AG08396 (cell line): ENCODE measurements around the gene LRRC9.
A peak's percentile ranks its signal among the peaks of the same experiment; 100 is the strongest.
"Not testable (repeated sequence)": the region's sequence is repeated elsewhere in the genome, so short reads cannot be mapped to it uniquely, and the experiment has no call there.

Source experiments
- DNase-seq: peaks from one replicate; pipeline ENCODE4 v3.0.0; 2012; ENCODE audit warnings: low spot score, mixed read lengths

LRRC9 gene

DNA sequence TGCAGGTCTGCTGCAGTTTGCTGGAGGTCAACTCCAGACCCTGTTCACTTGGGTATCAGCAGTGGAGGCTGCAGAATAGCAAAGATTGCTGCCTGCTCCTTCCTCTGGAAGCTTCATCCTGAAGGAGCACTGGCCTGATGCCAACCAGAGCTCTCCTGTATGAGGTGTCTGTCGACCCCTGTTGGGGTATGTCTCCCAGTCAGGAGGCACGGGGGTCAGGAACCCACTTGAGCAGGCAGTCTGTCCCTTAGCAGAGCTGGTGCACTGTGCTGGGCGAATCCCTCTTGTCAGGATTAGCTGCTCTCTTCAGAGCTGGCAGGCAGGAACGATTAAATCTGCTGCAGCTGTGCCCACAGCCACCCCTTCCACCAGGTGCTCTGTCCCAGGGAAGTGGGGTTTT is 37.9 kb downstream of the LRRC9 start:
- DNase-seq: not testable (repeated sequence)

DNA sequence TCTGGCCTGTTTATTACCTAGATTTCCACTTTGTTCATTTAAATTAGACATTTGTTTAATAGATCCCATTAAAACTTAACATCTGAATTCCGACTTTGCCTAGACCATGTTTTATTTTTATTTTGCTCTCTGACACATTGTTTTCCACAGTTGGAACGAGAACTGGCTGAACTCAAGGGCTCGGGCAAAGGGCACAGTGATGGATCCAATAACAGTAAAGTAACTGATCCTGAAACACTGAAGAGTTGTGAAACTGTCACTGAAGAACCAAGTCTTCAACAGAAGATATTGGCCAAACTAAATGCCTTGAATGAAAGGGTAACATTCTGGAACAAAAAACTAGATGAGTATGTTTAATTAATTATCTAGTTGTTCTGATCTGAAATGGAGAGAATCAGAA is 39.7 kb downstream of the LRRC9 start:
- no peak for DNase-seq

DNA sequence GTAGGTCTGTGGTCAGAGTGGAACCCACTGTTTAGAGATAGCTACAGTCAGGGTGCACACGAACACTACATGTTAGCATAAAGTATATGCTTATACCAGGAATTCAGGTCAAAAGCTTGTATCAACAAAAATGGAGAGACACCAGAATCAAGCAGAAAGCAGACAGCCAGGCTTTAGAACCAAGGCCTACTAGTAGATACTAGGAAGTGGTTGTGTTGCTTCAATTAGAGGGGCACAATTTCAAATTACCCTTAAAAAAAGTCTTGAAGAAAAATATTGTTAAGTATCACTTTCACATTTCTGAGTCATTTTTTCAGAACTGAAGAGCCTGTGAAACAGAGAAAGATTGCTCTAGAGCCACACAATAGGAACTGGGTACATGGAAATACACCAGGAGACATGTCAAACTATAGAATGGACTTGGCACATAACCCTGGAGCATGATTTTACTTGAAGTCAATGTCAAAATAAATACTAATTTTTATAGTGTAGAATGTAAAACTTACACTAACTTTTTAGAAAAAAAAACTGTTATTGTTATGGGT is 41.6 kb downstream of the LRRC9 start:
- DNase-seq: no peak

- DNase-seq: peak; percentile 22
These were observed 44.5 kb downstream of the LRRC9 start for GRCh38 chr14:59964251-59965007.

- DNase-seq: peak; percentile 41
These were observed 49.4 kb downstream of the LRRC9 start for GRCh38 chr14:59969319-59969718.

DNA sequence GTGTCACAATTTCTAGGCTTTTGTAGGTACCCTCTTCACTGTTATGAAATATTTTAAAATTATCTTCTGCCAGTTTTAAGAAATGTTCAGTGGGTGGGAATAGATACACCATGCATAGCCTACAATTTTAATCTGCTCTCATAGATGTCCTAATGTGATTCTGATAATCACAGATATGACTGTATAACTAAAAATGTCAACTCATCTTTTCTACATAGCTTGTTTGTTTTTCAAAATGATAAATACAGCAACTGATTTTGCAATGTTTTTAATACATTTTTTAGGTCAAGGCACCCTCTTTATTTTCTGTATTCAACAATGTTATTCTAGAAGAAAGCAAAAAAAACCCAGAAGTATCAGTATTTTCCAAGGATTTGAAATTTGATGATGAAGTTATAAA is 61.6 kb downstream of the LRRC9 start:
- DNase-seq: no peak

DNA sequence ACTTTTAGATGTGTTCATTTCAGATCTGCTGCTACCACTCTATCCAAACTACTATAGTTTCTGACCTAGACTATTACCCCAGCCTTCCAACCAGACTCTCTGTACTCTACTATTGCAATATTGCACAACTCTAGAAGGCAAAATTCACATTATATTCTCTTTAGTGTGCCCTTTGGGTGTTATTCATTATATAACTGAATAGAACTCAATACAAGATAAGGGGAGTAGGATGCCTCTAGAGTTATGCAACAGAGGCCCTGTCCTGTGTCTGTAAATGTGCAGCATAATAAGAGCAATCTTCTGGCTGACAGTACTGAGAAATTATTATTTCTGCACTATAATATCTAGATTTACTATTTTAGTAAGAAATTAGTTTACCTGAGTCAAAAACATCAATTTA is 63.1 kb downstream of the LRRC9 start:
- no peak for DNase-seq

DNA sequence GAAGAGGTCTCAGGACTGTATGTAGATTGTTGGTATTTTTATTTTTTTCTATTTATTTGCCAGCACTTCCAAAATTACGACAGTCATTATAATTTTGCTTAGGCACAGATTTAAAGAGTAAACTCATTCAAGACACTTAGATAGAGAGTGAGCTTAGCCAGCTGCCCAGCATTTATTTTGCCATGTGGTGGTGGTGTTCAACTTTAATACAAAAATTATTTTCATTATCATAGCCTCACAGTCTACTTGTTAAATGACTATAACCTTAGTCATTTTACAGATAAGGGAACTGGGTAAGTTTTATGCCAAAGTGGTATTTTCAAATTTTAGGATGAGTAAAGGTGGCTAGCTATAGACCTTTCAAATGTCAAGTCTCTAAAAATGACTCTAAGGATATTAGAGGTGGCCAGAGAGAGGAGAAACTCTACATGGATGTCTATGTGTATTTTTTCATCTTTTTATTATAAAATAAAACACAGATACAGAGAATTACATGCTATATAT is 66.7 kb downstream of the LRRC9 start:
- no peak for DNase-seq

GRCh38 chr14:59997449-59997848 is 77.5 kb downstream of the LRRC9 start:
- DNase-seq: no peak

DNA sequence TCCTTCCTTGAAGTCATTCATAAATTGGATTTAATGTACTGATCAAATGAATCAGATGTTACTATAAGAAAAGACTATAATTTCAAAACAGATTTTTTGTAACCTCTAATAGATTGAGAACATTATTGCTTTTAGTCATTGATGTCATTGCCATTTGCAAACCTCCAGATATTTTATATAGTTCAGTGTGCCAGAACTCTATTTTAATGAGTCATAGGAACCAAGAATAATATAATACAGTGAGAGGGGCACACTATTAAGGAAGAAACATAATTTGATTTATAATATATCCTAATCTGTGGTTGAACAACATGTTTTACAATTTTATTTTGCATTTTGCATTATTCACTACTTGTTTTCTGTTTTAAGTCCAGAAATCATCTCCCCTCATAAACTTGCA is 78.0 kb downstream of the LRRC9 start:
- no peak for DNase-seq

GRCh38 chr14:59998564-59998963 is 78.6 kb downstream of the LRRC9 start:
- DNase-seq: no peak

- no peak for DNase-seq
These were observed 83.0 kb downstream of the LRRC9 start for GRCh38 chr14:60002819-60003492.

- no peak for DNase-seq
These were observed 84.0 kb downstream of the LRRC9 start for GRCh38 chr14:60003991-60004390.

- DNase-seq: no peak
These were observed 88.1 kb downstream of the LRRC9 start for GRCh38 chr14:60008042-60008441.

DNA sequence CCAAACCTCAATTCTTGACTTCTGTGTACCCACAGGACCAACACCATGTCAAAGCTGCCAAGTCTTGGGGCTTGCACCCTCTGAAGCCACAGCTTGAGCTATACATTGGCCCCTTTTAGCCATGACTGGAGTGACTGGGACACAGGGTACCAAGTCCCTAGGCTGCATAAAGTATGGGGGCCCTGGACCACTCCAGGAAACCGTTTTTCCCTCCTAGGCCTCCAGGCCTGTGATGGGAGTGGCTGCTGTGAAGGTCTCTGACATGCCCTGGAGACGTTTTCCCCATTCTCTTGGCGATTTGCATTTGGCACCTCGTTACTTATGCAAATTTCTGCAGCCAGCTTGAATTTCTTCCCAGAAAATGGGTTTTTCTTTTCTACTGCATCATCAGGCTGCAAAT is 90.3 kb downstream of the LRRC9 start:
- DNase-seq: not testable (repeated sequence)

GRCh38 chr14:60014402-60014801 is 94.5 kb downstream of the LRRC9 start:
- no peak for DNase-seq

- no peak for DNase-seq
These were observed 101.7 kb downstream of the LRRC9 start for GRCh38 chr14:60021619-60022018.

DNA sequence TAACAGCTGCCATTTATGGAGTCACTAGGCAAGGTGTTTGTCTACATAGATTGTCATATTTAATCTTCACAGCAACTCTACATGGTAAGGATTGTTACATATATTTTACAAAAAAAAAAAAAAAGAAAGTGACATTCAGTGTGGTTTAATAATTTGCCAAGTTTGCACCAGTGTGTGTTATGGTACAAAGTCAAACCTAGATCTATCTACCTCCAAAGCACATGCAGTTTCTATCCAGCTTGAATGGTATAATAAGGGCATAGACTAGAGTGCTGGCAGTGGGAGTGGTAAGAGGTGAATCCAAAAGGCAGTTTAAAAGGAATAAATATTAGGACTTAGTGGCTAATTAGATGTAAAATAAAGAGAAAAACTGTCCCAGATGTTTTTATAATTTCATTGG is 105.6 kb downstream of the LRRC9 start:
- DNase-seq: no peak

GRCh38 chr14:60035177-60035576 is 115.2 kb downstream of the LRRC9 start:
- DNase-seq: no peak

- DNase-seq: not testable (repeated sequence)
These were observed 128.0 kb downstream of the LRRC9 start for GRCh38 chr14:60047976-60048375.

GRCh38 chr14:60051721-60052221 is 131.8 kb downstream of the LRRC9 start:
- DNase-seq: no peak

GRCh38 chr14:60058087-60058486 is 138.1 kb downstream of the LRRC9 start:
- DNase-seq: no peak

GRCh38 chr14:60061371-60061770 is 141.4 kb downstream of the LRRC9 start:
- no peak for DNase-seq
